Neuronal stem cell (in vitro differentiated cells): ENCODE results near the gene HLA-DQB2. TPM values are rescaled to one million over a fixed set of nuclear protein-coding genes. Genes with fewer than 3 reads are reported as not detected.

Source experiments
- DNase-seq: peaks from one replicate; pipeline ENCODE4 v3.0.0-alpha.2; 2013; ENCODE audit warnings: low spot score
- H2AFZ ChIP-seq: one replicate; pipeline ENCODE4 v1.6.1; 2013; ENCODE audit warnings: mild to moderate bottlenecking, low read length, inconsistent platforms
- H2AK5ac ChIP-seq: 2 replicates; pipeline ENCODE4 v1.6.1; 2013; ENCODE audit warnings: low read depth, mild to moderate bottlenecking, inconsistent platforms, low read length, moderate library complexity, mixed read lengths
- H2BK120ac ChIP-seq: 2 replicates; pipeline ENCODE4 v1.6.1; 2013; ENCODE audit warnings: low read depth, mild to moderate bottlenecking, inconsistent platforms, low read length, moderate library complexity, mixed read lengths
- H2BK12ac ChIP-seq: one replicate; pipeline ENCODE4 v1.6.1; 2013; ENCODE audit warnings: low read length, inconsistent platforms
- H2BK15ac ChIP-seq: 2 replicates; pipeline ENCODE4 v1.6.1; 2013; ENCODE audit warnings: mild to moderate bottlenecking, low read length, inconsistent platforms, mixed read lengths
- H2BK5ac ChIP-seq: one replicate; pipeline ENCODE4 v1.6.1; 2013; ENCODE audit warnings: inconsistent platforms, mild to moderate bottlenecking, low read length, moderate library complexity
- H3K14ac ChIP-seq: one replicate; pipeline ENCODE4 v1.6.1; 2013; ENCODE audit warnings: low read length, inconsistent platforms
- H3K18ac ChIP-seq: 2 replicates; pipeline ENCODE4 v1.6.1; 2013; ENCODE audit warnings: low read length, inconsistent platforms
- H3K23ac ChIP-seq: 2 replicates; pipeline ENCODE4 v1.6.1; 2013; ENCODE audit warnings: low read depth, mild to moderate bottlenecking, mixed read lengths, low read length, inconsistent platforms; ENCODE audit not compliant: poor library complexity
- H3K27ac ChIP-seq: replicated peaks from 3 replicates; pipeline ENCODE4 v1.5.1; 2013; ENCODE audit warnings: low read length, inconsistent platforms
- H3K27me3 ChIP-seq, 3 experiments: 2 replicates each; pipeline ENCODE4 v1.6.1; 2013; ENCODE audit warnings: low read length in 3 of 3, mild to moderate bottlenecking in 2 of 3, inconsistent platforms in 1 of 3, low read depth in 1 of 3, mixed read lengths in 1 of 3, moderate library complexity in 1 of 3; ENCODE audit not compliant: control insufficient read depth in 3 of 3, insufficient read depth in 3 of 3
- H3K36me3 ChIP-seq, 2 donors: replicated peaks in 1 of 2; 2 replicates each; pipeline ENCODE4 v1.6.1; 2013; ENCODE audit warnings: low read length in 2 of 2; ENCODE audit not compliant: control insufficient read depth in 2 of 2, insufficient read depth in 2 of 2
- H3K4ac ChIP-seq: 2 replicates; pipeline ENCODE4 v1.6.1; 2013; ENCODE audit warnings: inconsistent platforms, mild to moderate bottlenecking, low read length, moderate library complexity
- H3K4me1 ChIP-seq, 2 donors: 1 replicate in 1 of 2; 2 replicates in 1 of 2; pipeline ENCODE4 v1.6.1; 2013; ENCODE audit warnings: low read length in 2 of 2, low read depth in 1 of 2; ENCODE audit not compliant: control insufficient read depth in 2 of 2, insufficient read depth in 1 of 2
- H3K4me2 ChIP-seq: one replicate; pipeline ENCODE4 v1.6.1; 2013; ENCODE audit warnings: mild to moderate bottlenecking, low read length, inconsistent platforms; ENCODE audit not compliant: insufficient read depth, poor library complexity, severe bottlenecking
- H3K4me3 ChIP-seq, 2 donors: 2 replicates each; pipeline ENCODE4 v1.5.1; 2013; ENCODE audit warnings: low read length in 2 of 2, mild to moderate bottlenecking in 2 of 2, inconsistent platforms in 1 of 2, moderate library complexity in 1 of 2
- H3K79me1 ChIP-seq: one replicate; pipeline ENCODE4 v1.6.1; 2013; ENCODE audit warnings: low read depth, mild to moderate bottlenecking, inconsistent platforms, low read length, moderate library complexity
- H3K9ac ChIP-seq: one replicate; pipeline ENCODE4 v1.6.1; 2013; ENCODE audit warnings: mild to moderate bottlenecking, low read depth, low read length, inconsistent platforms; ENCODE audit not compliant: poor library complexity
- H3K9me3 ChIP-seq, 2 donors: replicated peaks in 1 of 2; 2 replicates each; pipeline versions ENCODE3 to v1.6.1; 2013; ENCODE audit warnings: low read length in 2 of 2, mild to moderate bottlenecking in 2 of 2, inconsistent platforms in 1 of 2, low read depth in 1 of 2, mixed read lengths in 1 of 2, moderate library complexity in 1 of 2; ENCODE audit not compliant: control insufficient read depth in 2 of 2, insufficient read depth in 1 of 2
- H4K8ac ChIP-seq: one replicate; pipeline ENCODE4 v1.6.1; 2013; ENCODE audit warnings: low read depth, mild to moderate bottlenecking, inconsistent platforms, low read length, moderate library complexity
- H4K91ac ChIP-seq: one replicate; pipeline ENCODE4 v1.6.1; 2013; ENCODE audit warnings: low read length, low read depth, mild to moderate bottlenecking, inconsistent platforms; ENCODE audit not compliant: poor library complexity
- WGBS, 2 donors: extraction: QIAGEN DNeasy Blood & Tissue Kit; methylation state at CpG; one replicate each; pipeline ENCODE4 v1.1.7; 2013; ENCODE audit warnings: missing lambda C conversion rate in 2 of 2, mixed read lengths in 1 of 2; ENCODE audit not compliant: insufficient read length in 2 of 2, insufficient replicate concordance in 1 of 2; ENCODE audit errors: extremely low coverage in 2 of 2; 5-methylcytosine and 5-hydroxymethylcytosine counted together
- small RNA-seq: library from polyadenylated mRNA; stranded (forward); fragments of <200 nt; extraction: miRNeasy Mini kit (QIAGEN cat#:217004); gene quantifications from one replicate; pipeline ENCODE3, GENCODE V24; 2013; ENCODE audit not compliant: insufficient read depth

Gene HLA-DQB2

DNA sequence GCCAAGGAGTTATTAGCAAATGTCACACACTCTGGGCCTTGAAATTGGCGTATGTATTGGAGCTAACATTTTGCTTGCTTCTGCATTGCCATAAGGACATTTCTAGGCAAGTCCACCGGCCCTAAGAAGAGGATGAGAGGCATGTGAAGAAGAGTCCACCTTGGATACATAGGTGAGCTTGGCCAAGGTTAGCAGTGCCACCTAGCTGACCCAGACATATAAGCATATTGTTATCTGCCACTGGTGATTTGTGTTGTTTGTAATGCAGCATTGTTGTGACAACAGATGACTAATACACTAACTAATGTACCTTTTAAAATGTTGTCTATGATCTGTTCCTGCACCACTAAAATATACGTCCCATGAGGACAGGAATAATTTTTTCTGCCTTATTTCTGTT is 46.9 kb downstream of the HLA-DQB2 start:
- WGBS, 2 donors: no CpG with 5 or more reads among the region's 3 CpGs
- H3K14ac ChIP-seq: no peak overlapping the region

DNA sequence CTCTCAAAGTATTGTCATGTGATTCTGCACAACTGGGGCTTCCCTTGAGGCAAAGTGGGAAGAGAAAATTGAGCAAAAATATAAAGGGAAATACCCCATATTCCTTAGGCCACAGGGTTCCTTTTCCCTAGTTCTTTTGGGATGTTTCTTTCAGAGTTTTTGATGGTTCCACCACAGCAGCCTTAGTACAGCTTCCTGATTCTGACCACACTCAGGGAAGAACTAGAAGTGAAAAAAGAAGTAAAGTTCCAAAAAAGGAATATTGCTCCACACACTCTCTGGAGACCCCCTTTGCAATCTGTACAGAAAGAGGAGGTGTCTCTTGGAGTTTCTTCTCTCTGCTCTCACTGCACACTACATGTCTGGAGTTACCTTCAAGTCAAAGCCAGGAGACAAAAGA is 50.1 kb downstream of the HLA-DQB2 start:
- H4K8ac ChIP-seq: no peak overlapping the region
- H2BK15ac ChIP-seq: no peak overlapping the region
- no peak overlapping the region for H2BK12ac ChIP-seq
- H3K79me1 ChIP-seq: no peaks in the 10 kb centered on the region
- no peak overlapping the region for H3K4me2 ChIP-seq
- no peak overlapping the region for H3K4ac ChIP-seq
- no peak overlapping the region for H2BK5ac ChIP-seq
- H2BK120ac ChIP-seq: no peak overlapping the region
- peaks cover 0 to 9% (median 0%) of the 10 kb centered on the region in 3 experiments for H3K27me3 ChIP-seq
- no peak overlapping the region for H3K23ac ChIP-seq
- no peaks in the 10 kb centered on the region for H3K36me3 ChIP-seq
- no peak overlapping the region for H3K27ac ChIP-seq
- H4K91ac ChIP-seq: no peak overlapping the region
- H3K9me3 ChIP-seq: no peaks in the 10 kb centered on the region
- no peak overlapping the region for H2AK5ac ChIP-seq
- peaks cover 0 to 2% of the 10 kb centered on the region in 2 donors for H3K4me1 ChIP-seq
- H3K4me3 ChIP-seq: no peak overlapping the region
- no peak overlapping the region for H2AFZ ChIP-seq
- no peak overlapping the region for H3K18ac ChIP-seq
- no peak overlapping the region for H3K9ac ChIP-seq
- no peak for DNase-seq
- no peak overlapping the region for H3K14ac ChIP-seq

More for the DNA sequence above, 46.9 kb downstream of the HLA-DQB2 start:
- Histone ChIP-seq H3K9ac (no peak overlapping the region), H4K91ac (no peak overlapping the region), H3K23ac (no peak overlapping the region), H2BK15ac (no peak overlapping the region), H4K8ac (no peak overlapping the region), H3K4ac (no peak overlapping the region), H3K4me2 (no peak overlapping the region), H3K27me3 (peaks cover 0 to 9% (median 0%) of the 10 kb centered on the region in 3 experiments), H3K27ac (no peak overlapping the region), H2AK5ac (no peak overlapping the region), H2BK12ac (no peak overlapping the region), H3K18ac (no peak overlapping the region), H3K4me1 (peaks cover 0 to 2% of the 10 kb centered on the region in 2 donors), H2BK120ac (no peak overlapping the region), H3K36me3 (no peaks in the 10 kb centered on the region), H3K79me1 (no peaks in the 10 kb centered on the region), H2BK5ac (no peak overlapping the region), H2AFZ (no peak overlapping the region), H3K4me3 (no peak overlapping the region), H3K9me3 (no peaks in the 10 kb centered on the region)
- DNase-seq: no peak

DNA sequence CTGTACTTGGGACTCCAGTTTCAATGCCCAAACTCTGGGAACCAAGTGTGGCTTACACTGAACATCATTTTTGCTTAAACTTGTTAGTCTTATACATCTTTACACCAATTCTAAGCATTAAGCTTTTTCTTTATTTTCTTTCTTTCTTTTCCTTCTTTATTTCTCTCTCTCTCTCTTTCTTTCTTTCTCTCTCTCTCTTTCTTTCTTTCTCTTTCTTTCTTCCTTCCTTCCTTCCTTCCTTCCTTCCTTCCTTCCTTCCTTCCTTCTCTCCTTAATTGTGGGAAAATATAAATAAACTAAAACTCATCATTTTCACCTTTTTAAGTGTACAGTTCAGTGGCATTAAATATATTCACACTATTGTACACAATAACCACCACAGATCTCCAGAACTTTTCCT is 53.7 kb downstream of the HLA-DQB2 start:
- Histone ChIP-seq H3K4ac (no peak overlapping the region), H3K18ac (no peak overlapping the region), H3K4me1 (no peaks in the 10 kb centered on the region), H2BK12ac (no peak overlapping the region), H3K14ac (no peak overlapping the region), H4K91ac (no peak overlapping the region), H3K4me3 (no peak overlapping the region), H3K36me3 (no peaks in the 10 kb centered on the region), H2AFZ (no peak overlapping the region), H3K9ac (no peak overlapping the region), H4K8ac (no peak overlapping the region), H3K79me1 (no peaks in the 10 kb centered on the region), H2AK5ac (no peak overlapping the region), H3K9me3 (no peaks in the 10 kb centered on the region), H2BK5ac (no peak overlapping the region), H3K4me2 (no peak overlapping the region), H2BK120ac (no peak overlapping the region), H2BK15ac (no peak overlapping the region), H3K27me3 (peaks cover 0 to 6% (median 0%) of the 10 kb centered on the region in 3 experiments), H3K23ac (no peak overlapping the region), H3K27ac (no peak overlapping the region)
- no peak for DNase-seq

Small RNAs within 50 kb of the gene (small RNA-seq; reads per million reads assigned to genes)
- not detected for gene MIR3135B
